GM18907 (cell line): ENCODE results near the gene ZSWIM1.

Source experiments
- ATAC-seq: cut with Tn5 transposase; IDR thresholded peaks from one replicate; pipeline ENCODE4 v1.9.1; 2021; ENCODE audit warnings: mild to moderate bottlenecking, moderate library complexity; ENCODE audit not compliant: unreplicated experiment

Gene ZSWIM1

GRCh38 chr20:45907219-45907948 lies 26.4 kb downstream of the ZSWIM1 start:
- ATAC-seq: no peak

DNA sequence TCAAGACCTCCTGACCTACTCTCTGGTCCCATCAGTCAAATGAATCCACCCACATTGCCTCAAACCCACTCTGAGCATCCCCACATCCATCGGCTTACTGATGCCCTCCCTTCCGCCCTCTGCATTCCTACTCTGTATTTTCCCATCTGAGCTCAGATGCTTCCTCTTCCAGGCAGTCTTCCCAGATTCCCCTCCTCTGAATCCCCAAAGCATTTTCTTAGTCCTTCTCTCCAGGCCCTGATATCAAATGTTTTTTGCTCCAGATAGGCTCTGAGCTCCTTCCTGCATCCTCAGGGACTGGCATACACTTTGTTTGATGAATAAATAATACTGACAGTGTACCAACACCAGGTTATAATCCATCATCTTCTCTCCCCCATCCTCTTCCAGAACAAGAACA lies 27.1 kb downstream of the ZSWIM1 start:
- ATAC-seq: no peak

- no peak for ATAC-seq
Measured at GRCh38 chr20:45909336-45909808, 28.3 kb downstream of the ZSWIM1 start.

- no peak for ATAC-seq
Measured at GRCh38 chr20:45909817-45910669, 29.0 kb downstream of the ZSWIM1 start.

DNA sequence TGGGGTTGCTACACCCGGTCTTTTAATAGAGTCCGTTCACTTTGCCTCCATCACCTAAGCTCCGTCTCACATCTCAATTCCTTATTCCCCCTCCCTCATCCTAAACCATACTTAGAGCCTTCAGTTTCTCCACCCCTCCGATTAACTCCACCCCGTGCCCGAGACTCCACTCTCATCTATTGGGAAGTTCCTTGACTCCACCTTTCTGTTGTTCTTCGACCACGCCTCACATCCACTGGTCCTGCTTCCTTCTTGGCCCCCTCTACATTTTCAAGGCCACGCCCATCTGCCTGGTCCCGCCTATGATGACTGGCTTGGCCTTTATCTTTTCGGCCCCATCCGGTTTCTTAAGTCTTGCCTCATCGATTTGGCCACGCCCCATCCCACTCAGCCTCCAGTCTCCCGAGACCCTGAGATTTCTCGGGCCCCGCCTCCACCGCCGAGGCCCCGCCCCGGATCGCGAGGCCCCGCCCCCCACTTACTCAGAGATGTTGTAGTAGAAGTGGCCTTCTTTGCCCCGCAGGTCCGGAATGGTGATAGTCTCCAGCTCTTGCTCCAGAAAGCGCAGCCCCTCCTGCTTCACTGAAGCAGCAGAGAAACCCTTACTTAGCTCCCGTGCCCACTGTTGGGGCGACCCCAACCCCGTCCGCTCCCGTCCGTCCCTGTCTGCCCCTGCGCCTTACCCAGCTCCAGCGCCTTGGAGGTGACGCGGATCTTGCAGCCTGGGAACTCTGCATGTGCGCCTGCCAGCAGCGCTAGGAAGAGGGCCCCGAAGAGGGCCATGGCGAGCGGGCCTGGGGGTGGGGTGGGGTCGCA lies 29.9 kb downstream of the ZSWIM1 start:
- peak; percentile 91 for ATAC-seq

DNA sequence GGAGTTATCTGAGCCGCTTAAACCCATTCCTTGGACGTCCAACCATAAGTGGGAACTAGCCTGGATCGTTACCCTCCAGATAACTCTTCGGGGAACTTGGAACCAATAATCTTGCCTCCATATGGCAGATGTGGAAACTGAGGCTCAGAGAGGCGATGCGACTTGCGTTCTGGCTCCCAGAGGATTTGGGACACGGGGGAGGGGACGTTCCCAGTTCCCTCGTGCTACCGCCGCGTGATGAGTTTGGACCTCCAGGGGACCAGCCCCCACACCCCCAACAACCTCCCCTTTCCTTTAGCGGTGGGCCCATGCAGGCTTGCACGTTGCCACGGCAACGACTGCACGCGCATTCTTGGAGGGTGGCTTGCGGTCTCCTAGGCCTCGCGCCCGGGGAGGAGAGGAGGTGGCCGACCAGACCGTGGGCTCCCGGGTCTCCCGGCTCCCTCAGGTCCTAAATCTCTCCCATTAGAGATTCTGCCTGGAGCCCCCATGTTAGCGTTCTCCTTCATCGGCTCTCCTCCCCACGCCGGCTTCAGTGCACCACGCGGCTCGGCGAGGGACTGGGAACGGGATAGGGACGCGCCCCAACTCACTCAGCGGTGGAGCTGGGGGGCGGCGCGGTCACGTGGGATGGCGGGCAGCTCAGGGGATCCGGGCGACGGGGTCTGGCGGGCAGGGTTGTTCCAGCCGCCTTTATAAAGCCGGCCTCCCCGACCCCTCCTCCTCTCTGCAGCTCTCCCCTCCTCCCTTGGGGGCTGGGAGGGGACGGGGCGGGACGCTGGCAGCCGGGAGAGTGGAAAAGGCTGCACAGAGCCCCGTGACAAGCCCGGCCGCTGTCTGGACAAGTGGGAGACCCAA lies 30.7 kb downstream of the ZSWIM1 start, which contains the start of gene PLTP:
PLTP (minus strand) TSS at position 670 of the 858 bp plus-strand sequence. CDS start 703 bp downstream, outside the sequence.
- ATAC-seq: no peak

- no peak for ATAC-seq
Measured at GRCh38 chr20:45912344-45912682, 31.3 kb downstream of the ZSWIM1 start.

- no peak for ATAC-seq
Measured at GRCh38 chr20:45913116-45913515, 32.1 kb downstream of the ZSWIM1 start.

GRCh38 chr20:45917790-45918141 lies 36.7 kb downstream of the ZSWIM1 start:
- ATAC-seq: no peak

- ATAC-seq: no peak
Measured at GRCh38 chr20:45918182-45918737, 37.2 kb downstream of the ZSWIM1 start.

GRCh38 chr20:45918779-45919537 lies 37.9 kb downstream of the ZSWIM1 start:
- ATAC-seq: no peak

DNA sequence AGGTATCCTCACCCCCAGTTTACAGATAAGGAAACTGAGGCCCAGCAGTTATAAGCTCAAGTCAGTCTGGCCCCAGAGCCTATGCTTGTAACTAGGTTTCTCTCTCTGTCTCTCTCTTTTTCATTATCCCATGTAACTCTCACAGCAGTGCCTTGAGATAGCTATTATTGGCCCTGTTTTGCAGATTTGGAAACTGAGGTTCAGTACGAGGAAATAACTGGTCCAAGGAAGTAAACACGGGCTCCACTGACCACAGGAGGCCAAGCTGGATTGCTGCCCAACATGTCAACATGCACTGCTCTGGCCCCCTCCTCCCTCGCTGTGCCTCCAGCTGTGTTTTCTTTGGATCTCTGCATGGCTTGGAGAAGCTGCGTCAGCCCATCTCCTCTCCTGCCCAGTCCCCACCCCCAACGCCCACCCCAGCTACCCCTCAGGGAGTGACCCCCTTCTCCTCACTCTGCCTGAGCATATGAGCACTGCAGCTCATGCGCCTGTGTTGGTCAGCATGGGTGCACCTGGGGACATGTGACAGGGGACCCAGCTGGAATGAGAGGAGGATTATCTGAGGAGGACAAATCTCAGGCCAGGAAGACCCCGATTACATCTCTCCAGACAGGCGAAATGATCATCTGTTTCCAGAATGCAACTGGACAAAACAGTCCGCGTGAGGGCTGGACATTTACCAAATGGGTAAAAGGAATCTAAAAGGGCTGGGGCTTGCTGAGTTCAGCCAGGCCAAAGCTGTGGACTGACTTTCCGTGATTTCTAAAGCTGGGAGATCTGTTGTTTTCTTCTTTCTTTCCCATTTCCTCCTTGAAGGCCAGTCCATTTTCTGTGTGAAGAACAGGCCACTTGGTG lies 38.7 kb downstream of the ZSWIM1 start:
- no peak for ATAC-seq

DNA sequence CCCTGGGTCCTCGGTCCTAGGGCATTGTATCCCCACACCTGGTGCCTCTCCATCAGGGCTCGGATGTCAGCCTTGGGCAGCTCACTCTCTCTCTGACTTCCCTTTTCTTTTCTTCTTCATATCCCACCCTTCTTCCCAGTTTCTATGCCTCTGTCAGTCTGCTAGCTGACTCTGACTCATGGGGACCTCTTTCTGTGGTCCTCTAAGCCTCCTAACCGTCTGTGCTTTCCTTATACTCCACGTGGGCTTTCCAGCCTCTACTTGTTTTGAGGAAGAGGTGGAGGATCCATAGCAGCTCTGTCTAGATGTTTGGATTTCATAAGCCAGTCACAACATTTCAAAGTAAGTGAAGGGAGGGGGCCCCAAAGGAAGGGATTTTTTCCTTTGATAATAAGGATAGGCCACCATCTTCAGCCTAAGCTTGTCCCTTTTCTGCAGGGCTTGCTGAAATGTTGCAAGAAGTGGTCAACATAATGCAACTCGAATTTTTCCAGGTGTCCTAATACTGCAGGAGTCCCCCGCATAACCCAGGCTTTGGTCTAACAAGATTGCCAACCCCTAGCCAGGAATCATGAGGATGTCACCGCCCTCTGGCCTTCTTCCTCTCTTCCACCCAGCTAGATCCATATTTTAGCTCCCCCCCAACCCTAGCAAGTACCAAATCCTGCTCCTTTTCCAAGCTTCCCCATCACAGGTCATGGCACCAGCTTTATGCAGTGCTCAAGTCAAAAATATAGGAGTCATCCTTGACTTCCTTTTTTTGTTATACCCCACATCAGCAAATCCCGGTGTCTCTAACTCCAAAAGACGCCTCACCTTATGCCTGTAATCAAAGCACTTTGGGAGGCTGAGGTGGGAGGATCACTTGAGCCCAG lies 39.7 kb downstream of the ZSWIM1 start:
- no peak for ATAC-seq

DNA sequence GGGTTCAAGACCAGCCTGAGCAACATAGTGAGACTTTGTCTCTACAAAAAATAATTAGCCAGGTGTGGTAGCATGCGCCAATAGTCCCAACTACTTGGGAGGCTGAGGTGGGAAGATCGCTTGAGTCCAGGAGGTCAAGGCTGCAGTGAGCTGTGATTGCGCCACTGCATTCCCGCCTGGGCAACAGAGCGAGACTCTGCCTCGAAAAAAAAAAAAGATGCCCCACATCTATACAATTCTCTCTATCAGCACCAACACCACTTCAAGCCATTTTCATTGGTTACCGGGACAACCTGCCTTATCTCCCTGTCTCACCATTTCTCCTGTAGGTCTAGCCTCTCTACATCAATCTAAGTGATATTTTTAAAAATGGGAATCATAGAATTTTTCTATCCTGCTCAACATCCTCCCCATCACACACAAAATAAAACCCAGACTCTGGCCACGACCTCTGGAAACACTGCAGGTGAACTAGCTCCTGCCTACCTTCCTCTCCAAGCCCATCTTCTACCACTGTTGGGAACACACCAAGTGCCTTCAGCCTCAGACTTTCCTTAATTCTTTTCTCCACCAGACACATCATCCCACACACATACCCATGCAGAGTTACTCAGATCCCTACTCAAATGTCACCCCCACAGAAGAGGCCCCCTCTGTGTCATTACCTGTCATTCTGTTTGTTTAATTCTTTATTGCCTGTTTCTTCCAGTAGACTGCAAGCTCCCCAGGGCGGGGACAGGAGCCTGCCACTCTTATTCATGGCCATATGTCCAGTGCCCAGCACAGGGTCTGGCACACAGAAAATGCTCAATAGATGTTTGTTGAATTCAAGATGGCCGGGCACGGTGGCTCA lies 40.5 kb downstream of the ZSWIM1 start:
- no peak for ATAC-seq

GRCh38 chr20:45924391-45925261 lies 43.6 kb downstream of the ZSWIM1 start:
- ATAC-seq: no peak
